ENCODE data around the gene PHOX2B. TPM values are rescaled to one million over a fixed set of nuclear protein-coding genes. Genes with fewer than 3 reads are reported as not detected.

PHOX2B gene
- total and polyA plus RNA-seq, 9 of the 15 experiments (the other 6 are each of a cell fraction or from before 2014, with no cell fraction given): not detected

- WGBS (ENCODE audit: insufficient coverage, low coverage, missing lambda C conversion rate): 5% methylated on average over 22 of the region's 34 CpGs
- CTCF ChIA-PET (ENCODE audit: low intra/inter-chr PET ratio): no interaction called here
- H3K4me2 ChIP-seq (ENCODE audit: insufficient read depth, low read length): no peak overlapping the region
- no peaks in the 10 kb centered on the region for H3K9me3 ChIP-seq (replicated peaks; ENCODE audit: control insufficient read depth, insufficient read depth, low read depth, low read length)
- H3K9ac ChIP-seq (ENCODE audit: insufficient read depth in 1 of 2, low read depth in 2 of 2, low read length in 2 of 2): no peak overlapping the region
- H3K4me3 ChIP-seq: no peak overlapping the region
- peaks cover 0 to 8% of the 10 kb centered on the region in 2 experiments; a peak in 1 of 5 replicates for H3K4me1 ChIP-seq (replicated peaks in 1 of 2; ENCODE audit: control insufficient read depth in 2 of 2, insufficient read depth in 2 of 2, low read length in 2 of 2)
- FAIRE-seq: no peak
- in situ Hi-C loops (cut with MboI): no loop called here
- no peaks in the 10 kb centered on the region for H3K9me1 ChIP-seq (ENCODE audit: control insufficient read depth, insufficient read depth, low read length)
- no peaks in the 10 kb centered on the region; the same call in 1 of the 2 replicates for H4K20me1 ChIP-seq (replicated peaks; ENCODE audit: control insufficient read depth, insufficient read depth, low read length)
- intact Hi-C loops (cut with micrococcal nuclease): no loop called here
- DNase-seq (ENCODE audit: extremely low read depth in 1 of 4, low spot score in 3 of 4): peak; percentile 15 to 33 (median 20)
- no peaks in the 10 kb centered on the region for H3K36me3 ChIP-seq (ENCODE audit: control insufficient read depth, insufficient read depth, low read length)
- ATAC-seq: peak; percentile 82
- H3K27ac ChIP-seq (ENCODE audit: extremely low read depth, low read depth, low read length): no peak overlapping the region
- TF ChIP-seq CTCF (IDR thresholded peaks at IDR 0.05 in 2 of 3, conservative IDR thresholded peaks at IDR 0.05 in 1 of 3; ENCODE audit: insufficient read depth in 2 of 3, low read depth in 1 of 3, low read length in 3 of 3) (peak; percentile 22 to 56 (median 23); a peak in 4 of 6 replicates), RERE (CRISPR knock-in tag; IDR thresholded peaks at IDR 0.05; ENCODE audit: borderline replicate concordance) (no peak)
- H2AFZ ChIP-seq (ENCODE audit: low read depth, low read length): no peak overlapping the region
- POLR2A ChIA-PET: no interaction called here
- peaks cover 16 to 48% of the 10 kb centered on the region in 2 experiments; a peak in 4 of 5 replicates for H3K27me3 ChIP-seq (ENCODE audit: control insufficient read depth in 2 of 2, insufficient read depth in 2 of 2, low read length in 2 of 2)
- no TSS peak for BruUV-seq (replicated peaks)
- H3K79me2 ChIP-seq (ENCODE audit: control insufficient read depth, insufficient read depth, low read length): no peaks in the 10 kb centered on the region
These were observed 3.0 kb upstream of the PHOX2B start for GRCh38 chr4:41751449-41752061.
